GM12891 (cell line): Measurements from ENCODE around the gene CCDC169.

Experiments
- POLR2A ChIP-seq: IDR thresholded peaks from 2 replicates; pipeline ENCODE4 v1.6.1; 2011; ENCODE audit warnings: low read depth, low read length, control low read depth
- TAF1 ChIP-seq: IDR thresholded peaks from 2 replicates; pipeline ENCODE4 v1.6.1; 2011; ENCODE audit warnings: low read depth, low read length, control low read depth

DNA sequence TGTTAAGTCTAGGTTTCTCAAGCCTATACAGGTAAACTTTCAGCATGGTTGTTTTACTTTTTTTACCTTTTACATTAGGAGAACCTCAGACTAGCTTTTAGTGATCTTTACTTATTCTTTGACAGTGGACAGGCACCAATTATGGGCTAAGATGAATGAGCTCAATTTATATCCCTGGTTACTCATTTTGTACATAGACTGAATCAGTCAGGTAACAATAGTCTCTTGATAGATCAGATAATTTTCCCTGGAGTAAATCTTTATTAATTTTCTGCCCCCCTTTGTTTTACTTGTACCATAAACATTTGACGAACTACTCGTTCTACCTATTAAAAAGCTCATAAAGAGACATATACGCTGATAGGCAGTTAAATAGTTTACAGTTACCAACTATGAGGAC, 25.8 kb upstream of the CCDC169 start:
- TF ChIP-seq TAF1 (no peak), POLR2A (no peak)
